ENCODE results near the gene PET100.

The PET100 gene

DNA sequence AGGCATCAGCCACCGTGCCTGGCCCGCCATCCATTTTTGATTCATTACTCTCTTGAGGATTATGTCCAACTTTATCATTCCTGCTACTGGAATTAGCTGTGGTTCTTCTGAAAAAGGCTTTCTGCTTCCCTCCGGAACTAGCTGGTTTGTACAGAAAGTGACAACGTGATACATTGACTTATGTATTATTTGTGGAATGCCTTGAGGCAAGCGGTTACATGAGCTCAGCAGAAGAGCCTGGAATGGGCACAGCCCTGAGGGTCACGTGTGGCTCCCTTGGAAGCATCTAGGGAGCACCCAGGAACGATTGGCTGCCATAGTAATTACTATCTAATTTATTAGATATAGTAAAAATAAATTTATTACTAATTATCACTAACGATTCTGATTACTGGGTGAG, 24.8 kb downstream of the PET100 start:
- TF ChIP-seq, protein P1, sequence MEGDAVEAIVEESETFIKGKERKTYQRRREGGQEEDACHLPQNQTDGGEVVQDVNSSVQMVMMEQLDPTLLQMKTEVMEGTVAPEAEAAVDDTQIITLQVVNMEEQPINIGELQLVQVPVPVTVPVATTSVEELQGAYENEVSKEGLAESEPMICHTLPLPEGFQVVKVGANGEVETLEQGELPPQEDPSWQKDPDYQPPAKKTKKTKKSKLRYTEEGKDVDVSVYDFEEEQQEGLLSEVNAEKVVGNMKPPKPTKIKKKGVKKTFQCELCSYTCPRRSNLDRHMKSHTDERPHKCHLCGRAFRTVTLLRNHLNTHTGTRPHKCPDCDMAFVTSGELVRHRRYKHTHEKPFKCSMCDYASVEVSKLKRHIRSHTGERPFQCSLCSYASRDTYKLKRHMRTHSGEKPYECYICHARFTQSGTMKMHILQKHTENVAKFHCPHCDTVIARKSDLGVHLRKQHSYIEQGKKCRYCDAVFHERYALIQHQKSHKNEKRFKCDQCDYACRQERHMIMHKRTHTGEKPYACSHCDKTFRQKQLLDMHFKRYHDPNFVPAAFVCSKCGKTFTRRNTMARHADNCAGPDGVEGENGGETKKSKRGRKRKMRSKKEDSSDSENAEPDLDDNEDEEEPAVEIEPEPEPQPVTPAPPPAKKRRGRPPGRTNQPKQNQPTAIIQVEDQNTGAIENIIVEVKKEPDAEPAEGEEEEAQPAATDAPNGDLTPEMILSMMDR (IDR thresholded peaks at IDR 0.05; ENCODE audit: insufficient read depth, low read depth, low read length, missing control alignments), result no peak
- DNase-seq (ENCODE audit: low read depth), result peak; percentile 33
- no peak overlapping the region for H3K4me3 ChIP-seq (ENCODE audit: low read length)

DNA sequence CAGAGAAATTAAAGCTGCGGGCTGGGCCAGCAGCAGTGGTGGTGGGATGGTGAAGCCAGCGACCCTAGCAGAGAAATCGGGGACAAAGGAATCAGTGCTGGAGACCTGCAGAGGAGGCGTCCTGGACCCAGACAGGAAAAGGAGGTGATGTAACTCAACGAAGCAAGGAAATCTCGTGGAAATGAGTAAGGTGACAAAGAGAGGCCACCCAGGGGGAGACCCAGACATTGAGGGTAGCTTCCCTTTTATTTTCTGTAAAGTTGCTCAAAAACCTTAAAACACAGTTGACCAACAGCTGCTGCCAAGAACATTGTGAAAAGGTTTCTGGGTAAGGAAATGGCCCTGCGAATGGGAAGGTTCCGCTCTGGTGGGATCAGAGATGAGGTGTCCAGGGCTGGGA, 26.0 kb downstream of the PET100 start:
- DNase-seq (ENCODE audit: low read depth), result no peak
- no peak overlapping the region for H3K4me3 ChIP-seq (ENCODE audit: low read length)
- TF ChIP-seq, protein P1 (IDR thresholded peaks at IDR 0.05; ENCODE audit: insufficient read depth, low read depth, low read length, missing control alignments), result no peak

DNA sequence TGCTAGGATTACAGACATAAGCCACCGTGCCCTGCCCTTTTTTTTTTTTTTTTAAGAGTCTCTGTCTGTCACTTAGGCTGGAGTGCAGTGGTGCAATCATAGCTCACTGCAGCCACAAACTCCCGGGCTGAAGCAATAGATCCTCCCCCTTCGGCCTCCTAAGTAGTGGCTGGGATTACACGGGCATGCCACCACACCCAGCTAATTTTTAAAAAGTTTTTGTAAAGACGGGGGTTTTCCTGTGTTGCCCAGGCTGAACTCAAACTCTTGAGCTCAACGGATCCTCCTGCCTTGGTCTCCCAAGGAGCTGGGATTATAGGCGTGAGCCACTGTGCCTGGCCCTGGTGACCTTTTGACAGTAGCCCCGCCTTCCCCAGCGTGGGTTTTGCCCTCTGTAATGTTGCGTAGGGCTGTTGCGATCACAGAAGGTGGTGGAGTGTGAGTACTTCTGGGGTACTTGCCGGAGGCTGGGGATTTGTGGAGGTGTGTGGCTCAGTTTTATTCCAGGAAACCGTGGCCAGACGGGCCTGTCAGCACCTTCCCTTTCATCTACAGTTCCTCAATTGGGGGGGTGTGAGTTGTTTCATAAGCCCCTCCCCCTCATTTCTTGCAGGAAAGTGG, 27.6 kb downstream of the PET100 start:
- no peak overlapping the region for H3K4me3 ChIP-seq (ENCODE audit: low read length)
- TF ChIP-seq, protein P1 (IDR thresholded peaks at IDR 0.05; ENCODE audit: insufficient read depth, low read depth, low read length, missing control alignments), result no peak
- DNase-seq (ENCODE audit: low read depth), result peak; percentile 37

DNA sequence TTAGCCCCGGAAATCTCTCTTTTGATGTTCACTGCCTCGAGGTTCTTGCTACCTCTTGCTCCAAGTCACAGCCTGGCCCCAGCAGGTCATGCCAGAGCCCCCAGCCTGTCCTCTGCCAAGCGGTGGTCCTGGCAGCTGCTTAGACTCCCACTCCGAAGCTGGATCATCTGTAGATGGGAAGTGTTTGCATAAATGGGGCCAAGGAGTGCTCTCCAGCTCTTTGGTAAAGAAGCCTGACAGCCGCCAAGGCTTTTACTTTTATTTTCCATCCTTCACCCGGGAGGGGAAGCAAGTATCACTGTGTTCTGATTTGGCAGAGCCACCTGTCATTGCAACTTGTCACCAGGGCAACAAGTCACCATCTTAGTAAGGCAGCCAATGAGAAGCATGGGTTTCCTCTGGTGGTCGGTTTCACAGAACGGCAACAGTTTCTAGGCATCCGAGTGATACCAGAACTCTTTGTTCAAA, 28.7 kb downstream of the PET100 start:
- no peak for DNase-seq (ENCODE audit: low read depth)
- no peak overlapping the region for H3K4me3 ChIP-seq (ENCODE audit: low read length)
- TF ChIP-seq, protein P1 (IDR thresholded peaks at IDR 0.05; ENCODE audit: insufficient read depth, low read depth, low read length, missing control alignments), result no peak

DNA sequence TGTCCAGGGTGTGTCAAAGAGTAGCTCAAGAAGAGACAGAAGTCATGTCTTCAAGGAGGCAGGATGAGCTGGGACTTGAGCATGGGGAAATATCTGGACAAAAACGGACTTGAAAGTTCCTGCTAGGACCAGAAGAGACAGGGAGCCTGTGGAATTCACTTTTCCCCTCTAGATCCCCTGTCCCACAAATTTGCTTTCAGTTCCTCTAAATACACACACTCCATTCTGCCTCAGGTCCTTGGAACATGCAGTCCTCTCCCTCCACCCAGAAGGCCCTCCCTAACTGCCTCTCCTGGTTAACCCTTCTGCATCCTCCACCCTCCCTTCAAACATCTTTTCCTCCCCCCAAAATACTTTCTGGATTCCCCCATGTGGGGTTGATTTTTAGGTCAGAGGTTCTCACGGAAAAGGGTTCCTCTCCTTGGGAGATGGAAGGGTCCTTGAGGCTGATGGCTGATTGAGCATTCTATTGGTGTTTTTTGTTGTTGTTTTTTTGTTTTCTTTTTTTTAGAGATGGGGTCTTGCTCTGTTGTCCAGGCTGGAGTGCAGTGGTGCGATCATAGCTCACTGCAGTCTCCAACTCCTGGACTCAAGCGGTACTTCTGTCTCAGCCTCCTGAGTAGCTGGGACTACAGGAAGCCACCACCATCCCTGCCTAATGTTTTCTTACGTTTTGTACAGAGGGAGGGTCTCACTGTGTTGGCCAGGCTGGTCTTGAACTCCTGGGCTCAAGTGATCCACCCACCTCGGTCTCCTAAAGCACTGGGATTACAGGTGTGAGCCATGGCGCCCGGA, 32.3 kb downstream of the PET100 start:
- TF ChIP-seq, protein P1 (IDR thresholded peaks at IDR 0.05; ENCODE audit: insufficient read depth, low read depth, low read length, missing control alignments), result no peak
- DNase-seq (ENCODE audit: low read depth), result no peak
- H3K4me3 ChIP-seq (ENCODE audit: low read length), result no peak overlapping the region

DNA sequence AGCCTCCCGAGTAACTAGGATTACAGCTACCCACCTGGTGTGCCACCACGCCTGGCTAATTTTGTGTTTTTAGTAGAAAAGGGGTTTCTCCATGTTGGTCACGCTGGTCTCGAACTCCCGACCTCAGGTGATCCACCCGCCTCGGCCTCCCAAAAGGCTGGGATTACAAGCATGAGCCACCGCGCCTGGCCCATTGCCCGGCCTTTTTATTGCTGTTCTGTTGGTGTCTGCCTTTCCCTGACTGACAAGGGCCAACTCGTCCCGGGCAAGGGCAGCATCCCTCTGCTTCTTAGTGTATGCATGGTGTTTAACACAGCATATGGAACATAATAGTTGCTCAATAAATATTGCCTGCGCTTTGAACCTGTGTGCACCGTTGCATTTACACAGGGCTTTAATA, 33.1 kb downstream of the PET100 start:
- no peak for DNase-seq (ENCODE audit: low read depth)
- H3K4me3 ChIP-seq (ENCODE audit: low read length), result no peak overlapping the region
- TF ChIP-seq, protein P1 (IDR thresholded peaks at IDR 0.05; ENCODE audit: insufficient read depth, low read depth, low read length, missing control alignments), result no peak
